ENCODE results near the gene ARID3A. TPM values are rescaled to one million over a fixed set of nuclear protein-coding genes. Genes with fewer than 3 reads are reported as not detected.

The ARID3A gene
- total RNA-seq, 1 donor from 2014 or later, result 149 TPM

Other genes with a start within 250 kb of the ARID3A start
- 13.8 and 14.4 TPM in 2 replicates for gene FSTL3, start 249.6 kb upstream of the ARID3A start, total RNA-seq
- gene PRSS57, start 230.6 kb upstream of the ARID3A start, total RNA-seq, result not detected in 2 replicates
- 52.4 and 54.3 TPM in 2 replicates for gene PALM, start 217.1 kb upstream of the ARID3A start, total RNA-seq
- 1.1 and 2.5 TPM in 2 replicates for gene MISP, start 174.9 kb upstream of the ARID3A start, total RNA-seq
- gene PTBP1, start 128.6 kb upstream of the ARID3A start, total RNA-seq, result 497 and 500 TPM in 2 replicates
- 128 and 129 TPM in 2 replicates for gene PLPPR3, start 104.1 kb upstream of the ARID3A start, total RNA-seq
- 4.8 and 5.1 TPM in 2 replicates for gene AZU1, start 98.2 kb upstream of the ARID3A start, total RNA-seq
- gene PRTN3, start 85.0 kb upstream of the ARID3A start, total RNA-seq, result not detected in 2 replicates
- gene ELANE, start 73.7 kb upstream of the ARID3A start, total RNA-seq, result not detected in 2 replicates
- gene CFD, start 66.4 kb upstream of the ARID3A start, total RNA-seq, result 1.1 and 1.3 TPM in 2 replicates
- 87.2 and 91.7 TPM in 2 replicates for gene MED16, start 32.8 kb upstream of the ARID3A start, total RNA-seq
- not detected in 2 replicates for gene RNU6-9, start 32.6 kb upstream of the ARID3A start, total RNA-seq
- gene R3HDM4, start 12.8 kb upstream of the ARID3A start, total RNA-seq, result 61.4 and 63.1 TPM in 2 replicates
- 5.8 and 6.1 TPM in 2 replicates for gene KISS1R, start 8.7 kb upstream of the ARID3A start, total RNA-seq
- gene WDR18, start 58.3 kb downstream of the ARID3A start, total RNA-seq, result 71.8 and 72.3 TPM in 2 replicates
- 1.4 and 1.5 TPM in 2 replicates for gene GRIN3B, start 74.4 kb downstream of the ARID3A start, total RNA-seq
- 171 and 199 TPM in 2 replicates for gene TMEM259, start 95.1 kb downstream of the ARID3A start, total RNA-seq
- not detected in 2 replicates for gene RNU6-2, start 95.5 kb downstream of the ARID3A start, total RNA-seq
- 225 and 226 TPM in 2 replicates for gene CNN2, start 100.6 kb downstream of the ARID3A start, total RNA-seq
- gene ABCA7, start 114.1 kb downstream of the ARID3A start, total RNA-seq, result 54.6 and 57.3 TPM in 2 replicates
- gene ARHGAP45, start 141.1 kb downstream of the ARID3A start, total RNA-seq, result 6.1 and 8.1 TPM in 2 replicates
- 161 TPM in 2 replicates for gene POLR2E, start 169.3 kb downstream of the ARID3A start, total RNA-seq
- 231 and 236 TPM in 2 replicates for gene GPX4, start 178.0 kb downstream of the ARID3A start, total RNA-seq
- gene SBNO2, start 248.2 kb downstream of the ARID3A start, total RNA-seq, result 40.9 and 43.2 TPM in 2 replicates